Measurements from ENCODE around the gene METAP1D. TPM values are rescaled to one million over a fixed set of nuclear protein-coding genes. Genes with fewer than 3 reads are reported as not detected.
A peak's percentile ranks its signal among the peaks of the same experiment; 100 is the strongest.

Gene METAP1D
- total RNA-seq, 1 experiment from 2014 or later, result 32.4 TPM

DNA sequence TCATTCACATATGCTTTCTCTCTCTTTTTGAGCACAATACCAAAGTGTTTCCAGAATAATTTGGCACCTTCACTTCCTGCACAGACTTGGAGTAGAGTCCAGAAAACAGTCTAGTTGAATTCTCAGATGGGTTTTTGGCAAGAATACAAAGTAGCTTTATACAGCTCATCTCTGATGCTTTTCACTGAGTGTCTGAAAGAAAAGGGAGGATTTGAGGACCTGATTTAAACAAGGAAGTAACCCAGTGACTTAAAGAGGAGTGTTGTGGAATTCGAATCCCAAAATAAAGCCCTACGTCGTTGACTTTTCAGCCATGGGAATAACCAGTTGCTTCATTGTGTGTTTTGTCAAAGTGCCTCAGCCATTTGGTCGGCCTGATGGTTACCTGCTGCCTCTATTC, 31.8 kb downstream of the METAP1D start:
- DNase-seq, result no peak
- BruUV-seq (replicated peaks), result no TSS peak
- Histone ChIP-seq H3K36me3 (ENCODE audit: low read depth) (no peaks in the 10 kb centered on the region), H3K4me3 (no peak overlapping the region), H3K4me1 (replicated peaks; ENCODE audit: insufficient read depth) (no peaks in the 10 kb centered on the region), H3K4me2 (no peak overlapping the region), H2AFZ (no peak overlapping the region), H3K27me3 (ENCODE audit: insufficient read depth, low read depth) (no peaks in the 10 kb centered on the region), H3K27ac (no peak overlapping the region), H3K79me2 (ENCODE audit: low read depth) (no peaks in the 10 kb centered on the region), H3F3A (ENCODE audit: insufficient read depth, low read depth) (no peaks in the 10 kb centered on the region), H3K9me3 (ENCODE audit: insufficient read depth, low read depth) (no peaks in the 10 kb centered on the region), H4K20me1 (ENCODE audit: insufficient read depth) (no peaks in the 10 kb centered on the region), H3K9me2 (ENCODE audit: insufficient read depth) (no peaks in the 10 kb centered on the region)
- intact Hi-C loops (cut with micrococcal nuclease; ENCODE audit: unreplicated experiment), result no loop called here
- CTCF ChIA-PET, result no interaction called here
- POLR2A ChIA-PET (ENCODE audit: unreplicated experiment), result no interaction called here
- no peak for TF ChIP-seq EZH2 (IDR thresholded peaks at IDR 0.05; ENCODE audit: low read depth)
- TF ChIP-seq, protein P1, sequence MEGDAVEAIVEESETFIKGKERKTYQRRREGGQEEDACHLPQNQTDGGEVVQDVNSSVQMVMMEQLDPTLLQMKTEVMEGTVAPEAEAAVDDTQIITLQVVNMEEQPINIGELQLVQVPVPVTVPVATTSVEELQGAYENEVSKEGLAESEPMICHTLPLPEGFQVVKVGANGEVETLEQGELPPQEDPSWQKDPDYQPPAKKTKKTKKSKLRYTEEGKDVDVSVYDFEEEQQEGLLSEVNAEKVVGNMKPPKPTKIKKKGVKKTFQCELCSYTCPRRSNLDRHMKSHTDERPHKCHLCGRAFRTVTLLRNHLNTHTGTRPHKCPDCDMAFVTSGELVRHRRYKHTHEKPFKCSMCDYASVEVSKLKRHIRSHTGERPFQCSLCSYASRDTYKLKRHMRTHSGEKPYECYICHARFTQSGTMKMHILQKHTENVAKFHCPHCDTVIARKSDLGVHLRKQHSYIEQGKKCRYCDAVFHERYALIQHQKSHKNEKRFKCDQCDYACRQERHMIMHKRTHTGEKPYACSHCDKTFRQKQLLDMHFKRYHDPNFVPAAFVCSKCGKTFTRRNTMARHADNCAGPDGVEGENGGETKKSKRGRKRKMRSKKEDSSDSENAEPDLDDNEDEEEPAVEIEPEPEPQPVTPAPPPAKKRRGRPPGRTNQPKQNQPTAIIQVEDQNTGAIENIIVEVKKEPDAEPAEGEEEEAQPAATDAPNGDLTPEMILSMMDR (conservative IDR thresholded peaks at IDR 0.05), result no peak

DNA sequence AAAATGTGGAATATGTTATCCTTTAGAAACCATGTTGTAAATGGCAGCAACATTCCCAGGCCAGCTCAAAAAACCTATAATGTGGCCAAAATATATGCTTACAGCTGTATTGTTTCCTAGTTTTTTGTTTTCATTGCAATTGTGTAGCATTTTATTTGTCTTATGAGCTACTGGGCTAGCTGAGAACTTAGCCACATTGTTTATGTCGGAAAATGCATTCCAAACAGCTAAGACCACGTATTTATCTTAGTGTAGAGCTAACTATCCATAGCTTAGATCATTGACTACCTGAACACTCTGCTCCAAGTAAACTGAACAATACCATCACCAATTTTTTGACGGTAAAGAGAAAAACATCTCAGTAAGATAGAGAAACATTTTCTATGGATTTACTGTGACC, 38.4 kb downstream of the METAP1D start:
- no TSS peak for BruUV-seq (replicated peaks)
- Histone ChIP-seq H3K4me1 (replicated peaks; ENCODE audit: insufficient read depth) (peaks cover 20% of the 10 kb centered on the region), H3K4me3 (no peak overlapping the region), H3K27me3 (ENCODE audit: insufficient read depth, low read depth) (no peaks in the 10 kb centered on the region), H3F3A (ENCODE audit: insufficient read depth, low read depth) (peaks cover 21% of the 10 kb centered on the region; the same call in 1 of the 2 replicates), H3K4me2 (peak overlapping the region; percentile 4; the same call in 1 of the 2 replicates), H3K36me3 (ENCODE audit: low read depth) (no peaks in the 10 kb centered on the region), H3K9me2 (ENCODE audit: insufficient read depth) (no peaks in the 10 kb centered on the region), H3K27ac (no peak overlapping the region), H3K9me3 (ENCODE audit: insufficient read depth, low read depth) (no peaks in the 10 kb centered on the region; the same call in 1 of the 2 replicates), H3K79me2 (ENCODE audit: low read depth) (no peaks in the 10 kb centered on the region), H4K20me1 (ENCODE audit: insufficient read depth) (no peaks in the 10 kb centered on the region), H2AFZ (no peak overlapping the region)
- ChIA-PET CTCF (no interaction called here), POLR2A (ENCODE audit: unreplicated experiment) (interaction anchor here (0.5 to 1.2 kb wide), 4 partner anchors 9 to 184 kb away, joined by 6 to 11 read pairs (median 8); partner anchors contain the start of gene SLC25A12)
- no peak for DNase-seq
- intact Hi-C loops (cut with micrococcal nuclease; ENCODE audit: unreplicated experiment), result no loop called here
- no peak for TF ChIP-seq EZH2 (IDR thresholded peaks at IDR 0.05; ENCODE audit: low read depth)
- TF ChIP-seq, protein P1 (conservative IDR thresholded peaks at IDR 0.05), result no peak

DNA sequence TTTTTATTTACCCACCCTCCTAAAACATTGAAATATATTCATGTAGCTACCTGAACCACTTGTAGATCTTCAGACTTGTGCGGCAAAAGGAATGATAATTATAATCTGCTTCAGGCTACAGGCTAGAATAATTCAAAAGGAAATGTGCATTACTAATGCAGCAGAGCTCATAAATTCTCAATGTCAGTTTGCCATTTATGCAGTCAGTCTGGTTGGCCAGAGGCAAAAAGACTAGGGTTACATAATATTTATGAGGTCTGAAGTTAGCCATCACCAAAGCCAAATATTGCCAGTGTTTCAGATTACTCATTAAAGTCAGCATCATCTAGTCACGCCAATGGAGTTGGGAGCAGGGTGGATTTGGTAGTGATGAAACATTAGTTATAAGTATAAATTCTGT, 38.9 kb downstream of the METAP1D start:
- no peaks in the 10 kb centered on the region for H3K36me3 ChIP-seq (ENCODE audit: low read depth)

More for the DNA sequence above, 38.9 kb downstream of the METAP1D start:
- Histone ChIP-seq H3K4me2 (peak overlapping the region; percentile 4), H3K79me2 (ENCODE audit: low read depth) (no peaks in the 10 kb centered on the region), H3K4me3 (no peak overlapping the region), H4K20me1 (ENCODE audit: insufficient read depth) (no peaks in the 10 kb centered on the region), H2AFZ (no peak overlapping the region), H3K4me1 (replicated peaks; ENCODE audit: insufficient read depth) (peaks cover 20% of the 10 kb centered on the region), H3K27ac (peak overlapping the region; percentile 33; the same call in 1 of the 2 replicates), H3F3A (ENCODE audit: insufficient read depth, low read depth) (peaks cover 22% of the 10 kb centered on the region; the same call in 1 of the 2 replicates), H3K9me3 (ENCODE audit: insufficient read depth, low read depth) (no peaks in the 10 kb centered on the region; the same call in 1 of the 2 replicates), H3K27me3 (ENCODE audit: insufficient read depth, low read depth) (no peaks in the 10 kb centered on the region), H3K9me2 (ENCODE audit: insufficient read depth) (no peaks in the 10 kb centered on the region)
- BruUV-seq (replicated peaks), result no TSS peak
- intact Hi-C loops (cut with micrococcal nuclease; ENCODE audit: unreplicated experiment), result no loop called here
- peak in 1 of 2 experiments; percentile 96 for DNase-seq
- CTCF ChIA-PET, result no interaction called here
- TF ChIP-seq, protein P1 (conservative IDR thresholded peaks at IDR 0.05), result no peak
- no peak for TF ChIP-seq EZH2 (IDR thresholded peaks at IDR 0.05; ENCODE audit: low read depth)
- POLR2A ChIA-PET (ENCODE audit: unreplicated experiment), result interaction anchor here (0.5 to 1.2 kb wide), 3 partner anchors 8 to 185 kb away, joined by 6 to 11 read pairs (median 7); no protein-coding TSS in a partner anchor

Measured in PC-9 (cell line).